Astrocyte (in vitro differentiated cells and primary cell): ENCODE data around the gene FAM180A.

ENCODE experiments used
- EZH2 ChIP-seq: IDR thresholded peaks from 2 replicates; pipeline ENCODE4 v1.6.1; 2012; ENCODE audit warnings: mild to moderate bottlenecking, low read length, inconsistent platforms; ENCODE audit not compliant: insufficient read depth
- TF ChIP-seq, protein P1 (sequence below): IDR thresholded peaks from 2 replicates; pipeline ENCODE4 v1.5.1; 2011; ENCODE audit warnings: low read depth, mild to moderate bottlenecking, inconsistent platforms, low read length, moderate library complexity; ENCODE audit not compliant: insufficient read depth

DNA sequence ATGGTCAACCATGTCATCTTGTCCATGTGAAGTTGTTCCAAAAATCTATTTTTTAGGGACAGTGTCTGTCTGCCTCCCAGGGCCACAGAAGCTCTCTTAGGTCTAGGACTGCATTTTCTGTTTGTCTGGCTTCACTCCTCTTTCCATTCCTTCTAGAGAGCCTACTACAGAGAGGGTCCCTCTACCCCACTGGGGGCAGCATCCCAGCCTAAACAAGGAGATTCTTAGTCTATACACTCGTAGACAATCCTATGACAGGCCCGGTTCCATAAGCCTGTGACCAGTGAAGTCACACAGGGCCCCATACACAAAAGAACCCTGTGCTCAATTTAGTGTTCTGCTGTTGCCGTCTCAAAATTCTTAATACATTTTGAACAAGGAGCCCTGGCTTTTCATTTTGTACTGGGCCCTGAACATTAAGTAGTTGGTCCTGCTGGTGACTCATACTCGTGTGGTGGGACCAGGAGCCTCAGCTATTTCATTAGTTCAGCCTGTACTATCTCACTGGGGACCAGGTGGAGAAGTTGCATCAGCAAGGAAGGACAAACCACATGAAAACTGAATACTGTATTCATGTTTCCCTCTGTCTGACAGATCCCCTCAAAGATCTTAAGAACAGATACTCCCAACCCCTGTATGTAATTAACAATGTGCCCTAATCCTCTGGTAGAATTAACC lies 23.5 kb upstream of the FAM180A start:
- TF ChIP-seq, protein P1, sequence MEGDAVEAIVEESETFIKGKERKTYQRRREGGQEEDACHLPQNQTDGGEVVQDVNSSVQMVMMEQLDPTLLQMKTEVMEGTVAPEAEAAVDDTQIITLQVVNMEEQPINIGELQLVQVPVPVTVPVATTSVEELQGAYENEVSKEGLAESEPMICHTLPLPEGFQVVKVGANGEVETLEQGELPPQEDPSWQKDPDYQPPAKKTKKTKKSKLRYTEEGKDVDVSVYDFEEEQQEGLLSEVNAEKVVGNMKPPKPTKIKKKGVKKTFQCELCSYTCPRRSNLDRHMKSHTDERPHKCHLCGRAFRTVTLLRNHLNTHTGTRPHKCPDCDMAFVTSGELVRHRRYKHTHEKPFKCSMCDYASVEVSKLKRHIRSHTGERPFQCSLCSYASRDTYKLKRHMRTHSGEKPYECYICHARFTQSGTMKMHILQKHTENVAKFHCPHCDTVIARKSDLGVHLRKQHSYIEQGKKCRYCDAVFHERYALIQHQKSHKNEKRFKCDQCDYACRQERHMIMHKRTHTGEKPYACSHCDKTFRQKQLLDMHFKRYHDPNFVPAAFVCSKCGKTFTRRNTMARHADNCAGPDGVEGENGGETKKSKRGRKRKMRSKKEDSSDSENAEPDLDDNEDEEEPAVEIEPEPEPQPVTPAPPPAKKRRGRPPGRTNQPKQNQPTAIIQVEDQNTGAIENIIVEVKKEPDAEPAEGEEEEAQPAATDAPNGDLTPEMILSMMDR, result no peak
- no peak for TF ChIP-seq EZH2
